CD8-positive, alpha-beta memory T cell (primary cell): ENCODE data around the gene CEP120. TPM values are rescaled to one million over a fixed set of nuclear protein-coding genes. Genes with fewer than 3 reads are reported as not detected.

Experiments
- CTCF ChIA-PET: fragments of 350-600 bp; sonication (Branson Sonifier 250); formaldehyde crosslinking; loops from one replicate; lab custom pipeline; 2021; ENCODE audit warnings: antibody characterized with exemption; lab: Charles Lee
- POLR2A ChIA-PET: fragments of 350-600 bp; sonication (Branson Sonifier 250); formaldehyde crosslinking; loops from one replicate; lab custom pipeline; 2021; ENCODE audit warnings: antibody characterized with exemption; lab: Charles Lee
- DNase-seq, 5 donors: peaks; one replicate each; pipeline versions ENCODE4 v3.0.0 to v3.0.0-alpha.2; 2020 to 2022; ENCODE audit warnings: mixed read lengths in 1 of 5
- H3K27ac ChIP-seq: one replicate; pipeline ENCODE4 v1.7.0; 2013; ENCODE audit warnings: low read depth, mild to moderate bottlenecking, low read length, moderate library complexity
- H3K27me3 ChIP-seq: 2 replicates; pipeline ENCODE4 v1.7.0; 2013; ENCODE audit warnings: low read length, mild to moderate bottlenecking; ENCODE audit not compliant: insufficient read depth, poor library complexity, severe bottlenecking
- H3K36me3 ChIP-seq: 2 replicates; pipeline ENCODE4 v1.7.0; 2013; ENCODE audit warnings: mild to moderate bottlenecking, low read length, moderate library complexity; ENCODE audit not compliant: insufficient read depth
- H3K4me1 ChIP-seq: 2 replicates; pipeline ENCODE4 v1.7.0; 2013; ENCODE audit warnings: mild to moderate bottlenecking, low read length, moderate library complexity; ENCODE audit not compliant: insufficient read depth
- H3K4me3 ChIP-seq: 2 replicates; pipeline ENCODE4 v1.7.0; 2013; ENCODE audit warnings: mild to moderate bottlenecking, low read length
- H3K9me3 ChIP-seq: 2 replicates; pipeline ENCODE4 v1.7.0; 2013; ENCODE audit warnings: mild to moderate bottlenecking, low read length
- H3K27ac Mint-ChIP-seq, 8 donors: one replicate each; pipeline ENCODE4 v1.8.0; 2020 to 2021; ENCODE audit warnings: mixed read lengths in 8 of 8, mild to moderate bottlenecking in 6 of 8, inconsistent platforms in 3 of 8, moderate library complexity in 3 of 8
- H3K27me3 Mint-ChIP-seq, 2 donors: one replicate each; pipeline ENCODE4 v1.8.0; 2020 to 2021; ENCODE audit warnings: mixed read lengths in 2 of 2, mild to moderate bottlenecking in 1 of 2, moderate library complexity in 1 of 2
- H3K36me3 Mint-ChIP-seq, 3 donors: one replicate each; pipeline ENCODE4 v1.8.0; 2020 to 2021; ENCODE audit warnings: mixed read lengths in 3 of 3, inconsistent platforms in 1 of 3, mild to moderate bottlenecking in 1 of 3
- H3K4me1 Mint-ChIP-seq, 3 donors: one replicate each; pipeline ENCODE4 v1.8.0; 2020 to 2021; ENCODE audit warnings: mixed read lengths in 3 of 3, inconsistent platforms in 1 of 3, mild to moderate bottlenecking in 1 of 3
- H3K4me3 Mint-ChIP-seq, 7 donors: one replicate each; pipeline ENCODE4 v1.8.0; 2020 to 2021; ENCODE audit warnings: mixed read lengths in 7 of 7, mild to moderate bottlenecking in 6 of 7, moderate library complexity in 4 of 7, inconsistent platforms in 2 of 7
- H3K9me3 Mint-ChIP-seq, 5 donors: one replicate each; pipeline ENCODE4 v1.8.0; 2020 to 2022; ENCODE audit warnings: mixed read lengths in 5 of 5, mild to moderate bottlenecking in 3 of 5, moderate library complexity in 2 of 5, inconsistent platforms in 1 of 5
- polyA plus RNA-seq: library from polyadenylated mRNA; unstranded; fragments of 300-500 nt; fragmentation: Illumina TruSeq; gene quantifications from one replicate; pipeline ENCODE4 v1.2.3, GENCODE V29; 2021
- total RNA-seq, 2 experiments: library from RNA; stranded (reverse); gene quantifications; one replicate each; pipeline ENCODE4 v1.2.3, GENCODE V29; 2021

CEP120 gene
- total and polyA plus RNA-seq, 3 experiments from 2014 or later, result 23.5 to 31.8 (median 25.6) TPM

GRCh38 chr5:123359454-123360200 lies 63.6 kb downstream of the CEP120 start:
- Histone ChIP-seq H3K27ac (no peak overlapping the region), H3K4me3 (no peak overlapping the region), H3K9me3 (no peaks in the 10 kb centered on the region), H3K4me1 (no peaks in the 10 kb centered on the region), H3K27me3 (no peaks in the 10 kb centered on the region), H3K36me3 (no peaks in the 10 kb centered on the region)
- CTCF ChIA-PET, result no interaction called here
- Mint-ChIP-seq H3K4me1 (peaks cover 0 to 5% (median 0%) of the 10 kb centered on the region in 3 donors), H3K27me3 (no peaks in the 10 kb centered on the region), H3K36me3 (peaks cover 31 to 74% (median 42%) of the 10 kb centered on the region in 3 donors), H3K9me3 (peaks cover 0 to 5% (median 0%) of the 10 kb centered on the region in 5 donors), H3K27ac (no peak overlapping the region), H3K4me3 (no peak overlapping the region)
- DNase-seq, result no peak
- POLR2A ChIA-PET, result no interaction called here

- Histone ChIP-seq H3K27ac (no peak overlapping the region), H3K27me3 (no peaks in the 10 kb centered on the region), H3K9me3 (no peaks in the 10 kb centered on the region), H3K4me3 (no peak overlapping the region), H3K36me3 (no peaks in the 10 kb centered on the region), H3K4me1 (no peaks in the 10 kb centered on the region)
- Mint-ChIP-seq H3K27me3 (no peaks in the 10 kb centered on the region), H3K9me3 (peaks cover 0 to 5% (median 0%) of the 10 kb centered on the region in 5 donors), H3K4me1 (peaks cover 0 to 5% (median under 1%) of the 10 kb centered on the region in 3 donors), H3K36me3 (peaks cover 31 to 69% (median 44%) of the 10 kb centered on the region in 3 donors), H3K4me3 (no peak overlapping the region), H3K27ac (no peak overlapping the region)
- CTCF ChIA-PET, result no interaction called here
- POLR2A ChIA-PET, result no interaction called here
- DNase-seq, result no peak
Observed at GRCh38 chr5:123358751-123359150, 64.5 kb downstream of the CEP120 start.

- H3K4me3 ChIP-seq, result no peak overlapping the region
- no peaks in the 10 kb centered on the region for H3K4me1 ChIP-seq
- H3K27me3 ChIP-seq, result no peaks in the 10 kb centered on the region
- H3K36me3 Mint-ChIP-seq, result peaks cover 36 to 69% (median 44%) of the 10 kb centered on the region in 3 donors
- CTCF ChIA-PET, result no interaction called here
- peaks cover 0 to 5% (median 3%) of the 10 kb centered on the region in 3 donors for H3K4me1 Mint-ChIP-seq
- H3K4me3 Mint-ChIP-seq, result no peak overlapping the region
- H3K27ac ChIP-seq, result no peak overlapping the region
- H3K27me3 Mint-ChIP-seq, result no peaks in the 10 kb centered on the region
- no peaks in the 10 kb centered on the region for H3K9me3 ChIP-seq
- H3K36me3 ChIP-seq, result no peaks in the 10 kb centered on the region
- H3K9me3 Mint-ChIP-seq, result peaks cover 0 to 5% (median 0%) of the 10 kb centered on the region in 5 donors
- H3K27ac Mint-ChIP-seq, result no peak overlapping the region
- no peak for DNase-seq
- POLR2A ChIA-PET, result no interaction called here
Observed at GRCh38 chr5:123358304-123358703, 64.9 kb downstream of the CEP120 start.

GRCh38 chr5:123351820-123352219 lies 71.4 kb downstream of the CEP120 start:
- H3K9me3 ChIP-seq, result no peaks in the 10 kb centered on the region
- H3K36me3 ChIP-seq, result no peaks in the 10 kb centered on the region
- H3K4me3 ChIP-seq, result no peak overlapping the region
- CTCF ChIA-PET, result no interaction called here
- POLR2A ChIA-PET, result no interaction called here
- peaks cover 18 to 50% (median 27%) of the 10 kb centered on the region in 3 donors for H3K36me3 Mint-ChIP-seq
- H3K27me3 ChIP-seq, result no peaks in the 10 kb centered on the region
- no peaks in the 10 kb centered on the region for H3K27me3 Mint-ChIP-seq
- no peak overlapping the region for H3K27ac ChIP-seq
- peaks cover 0 to 5% (median 0%) of the 10 kb centered on the region in 5 donors for H3K9me3 Mint-ChIP-seq
- DNase-seq, result no peak
- H3K4me1 ChIP-seq, result no peaks in the 10 kb centered on the region
- H3K4me3 Mint-ChIP-seq, result no peak overlapping the region
- no peak overlapping the region for H3K27ac Mint-ChIP-seq
- H3K4me1 Mint-ChIP-seq, result peaks cover 0 to 3% (median 0%) of the 10 kb centered on the region in 3 donors

- peaks cover 0 to 3% (median 0%) of the 10 kb centered on the region in 3 donors for H3K4me1 Mint-ChIP-seq
- no peak overlapping the region for H3K27ac ChIP-seq
- H3K27me3 Mint-ChIP-seq, result no peaks in the 10 kb centered on the region
- H3K4me3 Mint-ChIP-seq, result no peak overlapping the region
- no peaks in the 10 kb centered on the region for H3K27me3 ChIP-seq
- no peak overlapping the region for H3K27ac Mint-ChIP-seq
- no peaks in the 10 kb centered on the region for H3K4me1 ChIP-seq
- no peak for DNase-seq
- H3K36me3 ChIP-seq, result no peaks in the 10 kb centered on the region
- ChIA-PET CTCF (no interaction called here), POLR2A (no interaction called here)
- H3K4me3 ChIP-seq, result no peak overlapping the region
- H3K9me3 Mint-ChIP-seq, result no peaks in the 10 kb centered on the region
- H3K9me3 ChIP-seq, result no peaks in the 10 kb centered on the region
- peaks cover 13 to 52% (median 28%) of the 10 kb centered on the region in 3 donors for H3K36me3 Mint-ChIP-seq
Observed at GRCh38 chr5:123351240-123351639, 72.0 kb downstream of the CEP120 start.

- Histone ChIP-seq H3K4me3 (no peak overlapping the region), H3K27ac (no peak overlapping the region), H3K36me3 (no peaks in the 10 kb centered on the region), H3K27me3 (no peaks in the 10 kb centered on the region), H3K9me3 (no peaks in the 10 kb centered on the region), H3K4me1 (no peaks in the 10 kb centered on the region)
- peaks cover 0 to 3% (median 0%) of the 10 kb centered on the region in 3 donors for H3K4me1 Mint-ChIP-seq
- no peak overlapping the region for H3K4me3 Mint-ChIP-seq
- POLR2A ChIA-PET, result interaction anchor here (0.7 kb wide), 1 partner anchor 12 kb away, joined by 3 read pairs; no protein-coding TSS in a partner anchor
- H3K27me3 Mint-ChIP-seq, result no peaks in the 10 kb centered on the region
- H3K27ac Mint-ChIP-seq, result peak overlapping the region in 1 of 8 donors; percentile 46
- DNase-seq, result no peak
- CTCF ChIA-PET, result no interaction called here
- H3K36me3 Mint-ChIP-seq, result peaks cover 10 to 53% (median 27%) of the 10 kb centered on the region in 3 donors
- no peaks in the 10 kb centered on the region for H3K9me3 Mint-ChIP-seq
Observed at GRCh38 chr5:123350742-123351141, 72.5 kb downstream of the CEP120 start.

- POLR2A ChIA-PET, result no interaction called here
- Mint-ChIP-seq H3K9me3 (no peaks in the 10 kb centered on the region), H3K27me3 (no peaks in the 10 kb centered on the region), H3K4me3 (no peak overlapping the region), H3K4me1 (no peaks in the 10 kb centered on the region), H3K27ac (peak overlapping the region in 1 of 8 donors; percentile 32), H3K36me3 (peaks cover 0 to 46% (median 17%) of the 10 kb centered on the region in 3 donors)
- Histone ChIP-seq H3K9me3 (no peaks in the 10 kb centered on the region), H3K4me1 (no peaks in the 10 kb centered on the region), H3K36me3 (no peaks in the 10 kb centered on the region), H3K27ac (no peak overlapping the region), H3K4me3 (no peak overlapping the region), H3K27me3 (no peaks in the 10 kb centered on the region)
- DNase-seq, result no peak
- CTCF ChIA-PET, result no interaction called here
Observed at GRCh38 chr5:123344816-123345426, 78.3 kb downstream of the CEP120 start.

GRCh38 chr5:123340928-123341327 lies 82.3 kb downstream of the CEP120 start:
- H3K27ac Mint-ChIP-seq, result no peak overlapping the region
- ChIA-PET POLR2A (no interaction called here), CTCF (no interaction called here)
- Histone ChIP-seq H3K9me3 (no peaks in the 10 kb centered on the region), H3K4me3 (no peak overlapping the region), H3K4me1 (no peaks in the 10 kb centered on the region), H3K27me3 (no peaks in the 10 kb centered on the region), H3K36me3 (no peaks in the 10 kb centered on the region), H3K27ac (no peak overlapping the region)
- no peak overlapping the region for H3K4me3 Mint-ChIP-seq
- H3K27me3 Mint-ChIP-seq, result peaks cover under 1 to 4% of the 10 kb centered on the region in 2 donors
- peaks cover 0 to 12% (median 0%) of the 10 kb centered on the region in 3 donors for H3K36me3 Mint-ChIP-seq
- H3K4me1 Mint-ChIP-seq, result no peaks in the 10 kb centered on the region
- H3K9me3 Mint-ChIP-seq, result no peaks in the 10 kb centered on the region
- DNase-seq, result no peak
